ENCODE measurements around the gene CCDC51.

CCDC51 gene

DNA sequence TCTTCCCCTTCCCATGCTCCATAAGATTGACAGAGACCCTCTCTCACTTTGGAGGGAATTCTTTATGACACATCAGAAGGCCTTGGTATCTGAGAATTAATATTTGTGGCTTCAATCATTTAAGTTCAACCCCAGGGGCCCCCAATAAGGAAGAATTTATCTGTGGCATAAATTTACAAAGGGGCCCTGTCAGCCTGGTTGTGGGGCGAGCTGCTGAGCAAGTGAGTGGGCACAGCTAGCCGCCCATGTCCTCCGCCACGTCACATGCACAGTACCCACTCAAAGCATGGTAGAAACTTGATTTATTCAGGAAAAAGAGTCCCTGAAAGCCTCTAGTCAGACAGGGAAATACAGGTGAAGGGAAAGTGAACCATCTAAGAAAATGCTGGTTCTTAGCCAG lies 23.4 kb downstream of the CCDC51 start:
- no peak overlapping the region for H3K27ac ChIP-seq (ENCODE audit: low read length)
- no peak overlapping the region for H3K9ac ChIP-seq (ENCODE audit: low read length)
- H3K79me2 ChIP-seq (ENCODE audit: low read length) = no peaks in the 10 kb centered on the region
- no peaks in the 10 kb centered on the region for H4K20me1 ChIP-seq (ENCODE audit: insufficient read depth, low read length)
- H3K36me3 ChIP-seq (replicated peaks; ENCODE audit: low read depth, low read length) = no peaks in the 10 kb centered on the region
- TF ChIP-seq, protein P1, sequence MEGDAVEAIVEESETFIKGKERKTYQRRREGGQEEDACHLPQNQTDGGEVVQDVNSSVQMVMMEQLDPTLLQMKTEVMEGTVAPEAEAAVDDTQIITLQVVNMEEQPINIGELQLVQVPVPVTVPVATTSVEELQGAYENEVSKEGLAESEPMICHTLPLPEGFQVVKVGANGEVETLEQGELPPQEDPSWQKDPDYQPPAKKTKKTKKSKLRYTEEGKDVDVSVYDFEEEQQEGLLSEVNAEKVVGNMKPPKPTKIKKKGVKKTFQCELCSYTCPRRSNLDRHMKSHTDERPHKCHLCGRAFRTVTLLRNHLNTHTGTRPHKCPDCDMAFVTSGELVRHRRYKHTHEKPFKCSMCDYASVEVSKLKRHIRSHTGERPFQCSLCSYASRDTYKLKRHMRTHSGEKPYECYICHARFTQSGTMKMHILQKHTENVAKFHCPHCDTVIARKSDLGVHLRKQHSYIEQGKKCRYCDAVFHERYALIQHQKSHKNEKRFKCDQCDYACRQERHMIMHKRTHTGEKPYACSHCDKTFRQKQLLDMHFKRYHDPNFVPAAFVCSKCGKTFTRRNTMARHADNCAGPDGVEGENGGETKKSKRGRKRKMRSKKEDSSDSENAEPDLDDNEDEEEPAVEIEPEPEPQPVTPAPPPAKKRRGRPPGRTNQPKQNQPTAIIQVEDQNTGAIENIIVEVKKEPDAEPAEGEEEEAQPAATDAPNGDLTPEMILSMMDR (IDR thresholded peaks at IDR 0.05; ENCODE audit: low read depth, low read length) = no peak
- no peak for TF ChIP-seq EZH2phosphoT487 (IDR thresholded peaks at IDR 0.05; ENCODE audit: low read depth)
- H3K27me3 ChIP-seq (ENCODE audit: low read depth, low read length) = no peaks in the 10 kb centered on the region
- H3K4me3 ChIP-seq (ENCODE audit: low read length) = no peak overlapping the region
- H3K9me3 ChIP-seq (ENCODE audit: insufficient read depth, low read length) = no peaks in the 10 kb centered on the region
- H2AFZ ChIP-seq (ENCODE audit: low read depth, low read length) = no peak overlapping the region
- H3K4me1 ChIP-seq (ENCODE audit: low read length) = no peaks in the 10 kb centered on the region
- no peak overlapping the region for H3K4me2 ChIP-seq (ENCODE audit: low read length)

DNA sequence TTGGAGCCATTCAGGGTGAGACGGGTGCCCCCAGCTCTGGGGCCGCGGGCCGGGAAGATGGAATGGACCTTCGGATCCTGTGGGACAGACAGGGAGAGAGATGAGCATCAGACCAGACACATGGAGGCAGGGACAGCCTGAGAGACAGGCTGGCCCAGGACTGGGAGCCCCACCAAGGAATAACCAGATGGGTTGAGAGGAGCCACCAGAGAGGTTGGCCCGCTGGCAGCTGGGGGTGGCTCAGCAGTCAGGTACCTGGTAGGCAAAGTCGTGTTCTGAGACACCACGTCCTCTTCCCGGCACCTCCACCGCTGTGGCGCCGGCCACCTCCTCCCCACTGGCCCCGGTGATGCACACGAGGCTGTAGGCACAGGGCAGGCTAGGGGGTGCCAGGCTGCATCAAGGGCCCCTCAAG lies 23.8 kb downstream of the CCDC51 start:
- H3K36me3 ChIP-seq (replicated peaks; ENCODE audit: low read depth, low read length) = no peaks in the 10 kb centered on the region
- no peak overlapping the region for H3K9ac ChIP-seq (ENCODE audit: low read length)
- no peak for TF ChIP-seq EZH2phosphoT487 (IDR thresholded peaks at IDR 0.05; ENCODE audit: low read depth)
- TF ChIP-seq, protein P1 (IDR thresholded peaks at IDR 0.05; ENCODE audit: low read depth, low read length) = no peak
- H3K9me3 ChIP-seq (ENCODE audit: insufficient read depth, low read length) = no peaks in the 10 kb centered on the region
- H3K27ac ChIP-seq (ENCODE audit: low read length) = no peak overlapping the region
- no peaks in the 10 kb centered on the region for H3K27me3 ChIP-seq (ENCODE audit: low read depth, low read length)
- H2AFZ ChIP-seq (ENCODE audit: low read depth, low read length) = no peak overlapping the region
- no peaks in the 10 kb centered on the region for H3K79me2 ChIP-seq (ENCODE audit: low read length)
- H4K20me1 ChIP-seq (ENCODE audit: insufficient read depth, low read length) = no peaks in the 10 kb centered on the region
- no peaks in the 10 kb centered on the region for H3K4me1 ChIP-seq (ENCODE audit: low read length)
- no peak overlapping the region for H3K4me3 ChIP-seq (ENCODE audit: low read length)
- H3K4me2 ChIP-seq (ENCODE audit: low read length) = no peak overlapping the region

DNA sequence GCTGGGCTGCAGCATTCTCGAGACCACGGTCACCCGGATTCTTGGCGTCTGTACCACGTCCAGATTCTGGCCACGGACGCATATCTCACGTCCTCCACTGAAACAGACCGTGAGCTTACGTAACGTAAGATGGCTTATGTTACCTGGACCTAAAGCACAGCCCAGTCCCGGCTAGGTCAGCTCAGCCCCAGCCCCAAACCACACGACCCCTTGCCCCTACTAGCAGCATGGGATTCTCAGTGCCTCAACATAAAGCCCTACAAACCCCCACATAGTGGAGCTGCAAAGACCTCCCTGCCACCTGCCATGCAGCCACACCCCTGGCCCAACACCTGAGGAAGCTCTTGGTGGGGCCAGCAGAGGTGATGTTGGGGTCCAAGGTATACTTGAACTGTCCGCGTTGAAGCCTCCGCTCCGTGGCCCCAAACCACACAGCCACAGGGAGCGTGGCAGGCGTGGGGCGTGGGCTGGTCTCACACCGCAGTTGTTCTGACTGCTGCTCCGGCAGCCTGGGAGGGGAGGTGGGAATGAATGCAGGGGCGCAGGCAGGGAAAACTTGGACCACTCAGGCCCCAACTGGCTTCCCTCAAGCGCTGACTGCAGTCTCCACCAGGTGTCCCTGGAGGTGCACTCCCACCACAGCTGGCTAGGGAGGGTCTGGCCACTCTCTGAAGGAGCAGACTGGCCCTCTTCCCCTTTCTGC lies 24.5 kb downstream of the CCDC51 start:
- no peaks in the 10 kb centered on the region for H3K4me1 ChIP-seq (ENCODE audit: low read length)
- no peak overlapping the region for H3K9ac ChIP-seq (ENCODE audit: low read length)
- no peaks in the 10 kb centered on the region for H3K9me3 ChIP-seq (ENCODE audit: insufficient read depth, low read length)
- H4K20me1 ChIP-seq (ENCODE audit: insufficient read depth, low read length) = no peaks in the 10 kb centered on the region
- H3K79me2 ChIP-seq (ENCODE audit: low read length) = no peaks in the 10 kb centered on the region
- H3K4me2 ChIP-seq (ENCODE audit: low read length) = no peak overlapping the region
- no peaks in the 10 kb centered on the region for H3K36me3 ChIP-seq (replicated peaks; ENCODE audit: low read depth, low read length)
- H3K27me3 ChIP-seq (ENCODE audit: low read depth, low read length) = no peaks in the 10 kb centered on the region
- H2AFZ ChIP-seq (ENCODE audit: low read depth, low read length) = no peak overlapping the region
- no peak overlapping the region for H3K27ac ChIP-seq (ENCODE audit: low read length)
- no peak overlapping the region for H3K4me3 ChIP-seq (ENCODE audit: low read length)
- no peak for TF ChIP-seq EZH2phosphoT487 (IDR thresholded peaks at IDR 0.05; ENCODE audit: low read depth)
- TF ChIP-seq, protein P1 (IDR thresholded peaks at IDR 0.05; ENCODE audit: low read depth, low read length) = no peak

DNA sequence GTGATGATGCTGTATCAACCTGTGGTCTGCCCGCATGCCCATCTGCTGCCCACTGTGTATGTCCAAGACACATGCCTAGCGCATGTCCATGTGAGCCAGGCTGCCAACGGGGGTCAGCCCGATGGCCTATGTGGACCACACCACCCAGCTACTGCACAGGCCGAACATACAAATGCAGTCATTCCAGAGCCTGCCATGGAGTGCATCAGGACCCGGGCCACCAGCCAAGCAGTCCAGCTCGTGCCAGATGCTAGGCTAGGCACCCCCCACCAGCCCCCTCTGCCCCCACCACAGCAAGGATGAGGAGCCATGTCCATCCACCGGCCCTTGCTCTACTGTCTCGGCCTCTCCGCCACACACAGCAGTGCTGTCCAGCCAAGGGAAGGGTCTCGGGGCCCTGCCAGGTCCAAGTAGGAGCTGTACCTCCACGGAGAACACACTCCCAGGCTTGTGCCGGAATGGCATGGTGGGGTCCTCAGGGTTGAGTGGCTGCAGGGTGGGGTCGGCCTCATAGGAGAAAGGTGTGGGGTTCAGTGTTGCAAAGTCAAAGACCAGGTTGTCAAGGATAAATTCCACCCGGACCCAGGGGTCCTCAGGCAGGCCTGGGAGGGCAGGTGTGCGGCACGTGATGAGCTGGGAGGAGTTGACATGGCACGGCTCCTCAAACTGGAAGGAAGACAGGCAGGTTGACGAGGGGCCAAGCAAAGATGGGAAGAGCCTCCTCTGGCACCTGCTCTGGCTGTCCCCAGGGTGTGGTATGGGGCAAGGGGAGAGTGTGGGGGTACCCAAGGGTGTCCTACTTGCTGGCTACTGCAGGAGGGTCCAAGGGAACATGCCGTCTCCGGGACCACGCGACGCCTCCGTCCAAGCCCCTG lies 25.3 kb downstream of the CCDC51 start:
- TF ChIP-seq EZH2phosphoT487 (IDR thresholded peaks at IDR 0.05; ENCODE audit: low read depth) = no peak
- TF ChIP-seq, protein P1 (IDR thresholded peaks at IDR 0.05; ENCODE audit: low read depth, low read length) = no peak
- Histone ChIP-seq H3K27me3 (ENCODE audit: low read depth, low read length) (no peaks in the 10 kb centered on the region), H2AFZ (ENCODE audit: low read depth, low read length) (no peak overlapping the region), H3K9me3 (ENCODE audit: insufficient read depth, low read length) (no peaks in the 10 kb centered on the region), H3K4me3 (ENCODE audit: low read length) (no peak overlapping the region), H4K20me1 (ENCODE audit: insufficient read depth, low read length) (no peaks in the 10 kb centered on the region), H3K79me2 (ENCODE audit: low read length) (no peaks in the 10 kb centered on the region), H3K4me1 (ENCODE audit: low read length) (no peaks in the 10 kb centered on the region), H3K27ac (ENCODE audit: low read length) (no peak overlapping the region), H3K4me2 (ENCODE audit: low read length) (no peak overlapping the region), H3K9ac (ENCODE audit: low read length) (no peak overlapping the region), H3K36me3 (replicated peaks; ENCODE audit: low read depth, low read length) (no peaks in the 10 kb centered on the region)
